ENCODE measurements around the gene PLA2G15. TPM values are rescaled to one million over a fixed set of nuclear protein-coding genes. Genes with fewer than 3 reads are reported as not detected.
A peak's percentile ranks its signal among the peaks of the same experiment; 100 is the strongest.

Gene PLA2G15
- total and polyA plus RNA-seq, 2 of the 13 experiments (the other 11 are each of a cell fraction or from before 2014, with no cell fraction given), result 14.4 to 23.7 TPM

- TF ChIP-seq POGK (CRISPR knock-in tag; conservative IDR thresholded peaks at IDR 0.05) (no peak; the same call in 1 of the 2 replicates), FOXJ3 (CRISPR knock-in tag; IDR thresholded peaks at IDR 0.05; ENCODE audit: borderline replicate concordance) (peak; percentile 62; the same call in 1 of the 2 replicates), SMARCC2 (IDR thresholded peaks at IDR 0.05) (peak; percentile 2; the same call in 1 of the 2 replicates), ZNF143 (CRISPR knock-in tag; IDR thresholded peaks at IDR 0.05) (peak; percentile 39; the same call in 1 of the 2 replicates), RFXAP (CRISPR knock-in tag; IDR thresholded peaks at IDR 0.05; ENCODE audit: borderline replicate concordance) (peak; percentile 68; the same call in 1 of the 2 replicates), DR1 (CRISPR knock-in tag; IDR thresholded peaks at IDR 0.05) (peak; percentile 34; the same call in 1 of the 2 replicates), TEF (CRISPR knock-in tag; IDR thresholded peaks at IDR 0.05) (peak; percentile 71; the same call in 1 of the 2 replicates), FOXO1 (CRISPR knock-in tag; IDR thresholded peaks at IDR 0.05) (peak; percentile 88), KLF6 (CRISPR knock-in tag; IDR thresholded peaks at IDR 0.05) (peak; percentile 77; the same call in 1 of the 2 replicates), ARID5B (CRISPR knock-in tag; IDR thresholded peaks at IDR 0.05) (peak; percentile 91), ZNF878 (CRISPR knock-in tag; IDR thresholded peaks at IDR 0.05) (peak; percentile 88; the same call in 1 of the 2 replicates), HNF1A (IDR thresholded peaks at IDR 0.05; ENCODE audit: low read depth) (no peak), HNF1A (CRISPR knock-in tag; IDR thresholded peaks at IDR 0.05; ENCODE audit: borderline replicate concordance) (peak; percentile 80; the same call in 1 of the 2 replicates), CBX1 (IDR thresholded peaks at IDR 0.05; ENCODE audit: low read depth) (peak; percentile 18), NR2F1 (CRISPR knock-in tag; IDR thresholded peaks at IDR 0.05) (peak in 1 of 2 experiments; percentile 32; a peak in 1 of 4 replicates), IRF1 (CRISPR knock-in tag; IDR thresholded peaks at IDR 0.05; ENCODE audit: low read depth) (0 out of 2 replicates have a peak, but pooled peaks have one; percentile 17)
Measured at GRCh38 chr16:68257906-68258800, 13.0 kb downstream of the PLA2G15 start (continued).

Data from HepG2 (cell line).